Liver (tissue), 3 donors: Measurements from ENCODE around the gene SERPINF2.

Experiments used
- ATF3 ChIP-seq: IDR thresholded peaks from 2 replicates; pipeline ENCODE4 v1.6.1; 2016; ENCODE audit warnings: antibody characterized with exemption
- CTCF ChIP-seq: fragments of 150-350 bp; IDR thresholded peaks from 2 replicates; pipeline ENCODE4 v1.5.1; 2017; ENCODE audit warnings: improper control_type of control experiment, low read depth, low read length; ENCODE audit not compliant: missing input control
- EGR1 ChIP-seq, 2 donors: IDR thresholded peaks; 2 replicates each; pipeline ENCODE4 v1.6.1; 2016 to 2018; ENCODE audit warnings: antibody characterized with exemption in 2 of 2, low read depth in 2 of 2
- FOXA1 ChIP-seq: IDR thresholded peaks from 2 replicates; pipeline ENCODE4 v1.6.1; 2016; ENCODE audit warnings: antibody characterized with exemption
- FOXA2 ChIP-seq: IDR thresholded peaks from 2 replicates; pipeline ENCODE4 v1.6.1; 2016; ENCODE audit warnings: antibody characterized with exemption
- GABPA ChIP-seq, 2 donors: IDR thresholded peaks in 1 of 2; conservative IDR thresholded peaks in 1 of 2; 2 replicates each; pipeline ENCODE4 v1.6.1; 2016; ENCODE audit warnings: antibody characterized with exemption in 2 of 2, mild to moderate bottlenecking in 1 of 2, moderate library complexity in 1 of 2
- HNF4A ChIP-seq, 2 donors: conservative IDR thresholded peaks; 2 replicates each; pipeline ENCODE4 v1.6.1; 2016; ENCODE audit warnings: antibody characterized with exemption in 2 of 2, mild to moderate bottlenecking in 2 of 2
- HNF4G ChIP-seq: IDR thresholded peaks from 2 replicates; pipeline ENCODE4 v1.6.1; 2016; ENCODE audit warnings: antibody characterized with exemption
- JUND ChIP-seq, 2 donors: IDR thresholded peaks; 2 replicates each; pipeline ENCODE4 v1.6.1; 2016; ENCODE audit warnings: antibody characterized with exemption in 2 of 2
- MAX ChIP-seq: IDR thresholded peaks from 2 replicates; pipeline ENCODE4 v1.6.1; 2016; ENCODE audit warnings: antibody characterized with exemption
- RAD21 ChIP-seq, 2 donors: IDR thresholded peaks; 2 replicates each; pipeline ENCODE4 v1.6.1; 2016; ENCODE audit warnings: antibody characterized with exemption in 2 of 2, mild to moderate bottlenecking in 2 of 2
- TAF1 ChIP-seq: conservative IDR thresholded peaks from 2 replicates; pipeline ENCODE4 v1.6.1; 2016; ENCODE audit warnings: antibody characterized with exemption, mild to moderate bottlenecking
- YY1 ChIP-seq: IDR thresholded peaks from 2 replicates; pipeline ENCODE4 v1.6.1; 2016; ENCODE audit warnings: antibody characterized with exemption, mild to moderate bottlenecking
- TF ChIP-seq, protein P1 (sequence below): IDR thresholded peaks from 2 replicates; pipeline ENCODE4 v1.6.1; 2016; ENCODE audit warnings: antibody characterized with exemption
- donor health status: healthy.
- donor health status: healthy.

- TF ChIP-seq, protein P1, sequence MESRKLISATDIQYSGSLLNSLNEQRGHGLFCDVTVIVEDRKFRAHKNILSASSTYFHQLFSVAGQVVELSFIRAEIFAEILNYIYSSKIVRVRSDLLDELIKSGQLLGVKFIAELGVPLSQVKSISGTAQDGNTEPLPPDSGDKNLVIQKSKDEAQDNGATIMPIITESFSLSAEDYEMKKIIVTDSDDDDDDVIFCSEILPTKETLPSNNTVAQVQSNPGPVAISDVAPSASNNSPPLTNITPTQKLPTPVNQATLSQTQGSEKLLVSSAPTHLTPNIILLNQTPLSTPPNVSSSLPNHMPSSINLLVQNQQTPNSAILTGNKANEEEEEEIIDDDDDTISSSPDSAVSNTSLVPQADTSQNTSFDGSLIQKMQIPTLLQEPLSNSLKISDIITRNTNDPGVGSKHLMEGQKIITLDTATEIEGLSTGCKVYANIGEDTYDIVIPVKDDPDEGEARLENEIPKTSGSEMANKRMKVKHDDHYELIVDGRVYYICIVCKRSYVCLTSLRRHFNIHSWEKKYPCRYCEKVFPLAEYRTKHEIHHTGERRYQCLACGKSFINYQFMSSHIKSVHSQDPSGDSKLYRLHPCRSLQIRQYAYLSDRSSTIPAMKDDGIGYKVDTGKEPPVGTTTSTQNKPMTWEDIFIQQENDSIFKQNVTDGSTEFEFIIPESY = no peak
- TF ChIP-seq CTCF (no peak), ATF3 (no peak), FOXA1 (no peak), MAX (no peak), RAD21 (IDR thresholded peaks at IDR 0.05) (no peak), JUND (IDR thresholded peaks at IDR 0.05) (no peak), HNF4A (conservative IDR thresholded peaks at IDR 0.05) (no peak), EGR1 (IDR thresholded peaks at IDR 0.05; ENCODE audit: low read depth in 2 of 2) (no peak), GABPA (IDR thresholded peaks at IDR 0.05 in 1 of 2, conservative IDR thresholded peaks at IDR 0.05 in 1 of 2) (no peak), HNF4G (no peak), YY1 (no peak), TAF1 (no peak), FOXA2 (no peak)
Observed at GRCh38 chr17:1710807-1711553, 31.7 kb upstream of the SERPINF2 start.
